Calu3 (cell line): ENCODE measurements around the gene NTF3. TPM values are rescaled to one million over a fixed set of nuclear protein-coding genes. Genes with fewer than 3 reads are reported as not detected.

Experiments
- BruUV-seq: library from RNA; stranded (reverse); fragments of 400-500 nt; replicated peaks from 2 replicates; lab custom pipeline; 2021; lab: Mats Ljungman, UMichigan
- CTCF ChIA-PET: fragments of 300-600 bp; sonication (Branson Sonifier 250); formaldehyde crosslinking; loops from one replicate; lab custom pipeline; 2022; ENCODE audit warnings: antibody characterized with exemption; lab: Charles Lee
- DNase-seq: peaks from one replicate; pipeline ENCODE4 v3.0.0; 2022
- H3K27ac Mint-ChIP-seq: one replicate; pipeline ENCODE4 v1.8.0; 2022; ENCODE audit warnings: mixed read lengths; ENCODE audit not compliant: unreplicated experiment
- H3K27me3 Mint-ChIP-seq: one replicate; pipeline ENCODE4 v1.8.0; 2022; ENCODE audit warnings: mixed read lengths; ENCODE audit not compliant: unreplicated experiment
- H3K36me3 Mint-ChIP-seq: one replicate; pipeline ENCODE4 v1.8.0; 2022; ENCODE audit warnings: mild to moderate bottlenecking, moderate library complexity, mixed read lengths; ENCODE audit not compliant: insufficient read depth, unreplicated experiment
- H3K4me1 Mint-ChIP-seq: one replicate; pipeline ENCODE4 v1.8.0; 2022; ENCODE audit warnings: mild to moderate bottlenecking, low read depth, mixed read lengths; ENCODE audit not compliant: unreplicated experiment
- H3K4me3 Mint-ChIP-seq: one replicate; pipeline ENCODE4 v1.8.0; 2022; ENCODE audit warnings: mild to moderate bottlenecking, low read depth, moderate library complexity, mixed read lengths; ENCODE audit not compliant: unreplicated experiment
- H3K9me3 Mint-ChIP-seq: one replicate; pipeline ENCODE4 v1.8.0; 2022; ENCODE audit warnings: low read depth, mixed read lengths; ENCODE audit not compliant: unreplicated experiment
- intact Hi-C: fragments of 100-400 bp; cut with micrococcal nuclease; formaldehyde crosslinking; loops from one replicate; pipeline ENCODE4 v1.10.0; 2022; ENCODE audit not compliant: unreplicated experiment
- total RNA-seq: library from RNA; stranded (reverse); gene quantifications from 2 replicates; pipeline ENCODE4 v1.2.3, GENCODE V29; 2022
- TF ChIP-seq, protein P1 (sequence below): fragments of 200-600 bp; IDR thresholded peaks from one replicate; pipeline ENCODE4 v1.8.0; 2022; ENCODE audit warnings: antibody characterized with exemption; ENCODE audit not compliant: unreplicated experiment

NTF3 gene
- total RNA-seq, 1 experiment from 2014 or later: not detected

- DNase-seq: no peak
- BruUV-seq: no TSS peak
- Mint-ChIP-seq H3K4me3 (no peak overlapping the region), H3K4me1 (no peaks in the 10 kb centered on the region), H3K9me3 (no peaks in the 10 kb centered on the region), H3K27me3 (no peaks in the 10 kb centered on the region), H3K36me3 (no peaks in the 10 kb centered on the region), H3K27ac (no peak overlapping the region)
- intact Hi-C loops: no loop called here
- TF ChIP-seq, protein P1, sequence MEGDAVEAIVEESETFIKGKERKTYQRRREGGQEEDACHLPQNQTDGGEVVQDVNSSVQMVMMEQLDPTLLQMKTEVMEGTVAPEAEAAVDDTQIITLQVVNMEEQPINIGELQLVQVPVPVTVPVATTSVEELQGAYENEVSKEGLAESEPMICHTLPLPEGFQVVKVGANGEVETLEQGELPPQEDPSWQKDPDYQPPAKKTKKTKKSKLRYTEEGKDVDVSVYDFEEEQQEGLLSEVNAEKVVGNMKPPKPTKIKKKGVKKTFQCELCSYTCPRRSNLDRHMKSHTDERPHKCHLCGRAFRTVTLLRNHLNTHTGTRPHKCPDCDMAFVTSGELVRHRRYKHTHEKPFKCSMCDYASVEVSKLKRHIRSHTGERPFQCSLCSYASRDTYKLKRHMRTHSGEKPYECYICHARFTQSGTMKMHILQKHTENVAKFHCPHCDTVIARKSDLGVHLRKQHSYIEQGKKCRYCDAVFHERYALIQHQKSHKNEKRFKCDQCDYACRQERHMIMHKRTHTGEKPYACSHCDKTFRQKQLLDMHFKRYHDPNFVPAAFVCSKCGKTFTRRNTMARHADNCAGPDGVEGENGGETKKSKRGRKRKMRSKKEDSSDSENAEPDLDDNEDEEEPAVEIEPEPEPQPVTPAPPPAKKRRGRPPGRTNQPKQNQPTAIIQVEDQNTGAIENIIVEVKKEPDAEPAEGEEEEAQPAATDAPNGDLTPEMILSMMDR: no peak
- CTCF ChIA-PET: no interaction called here
Measured at GRCh38 chr12:5478081-5478706, 46.3 kb downstream of the NTF3 start.

- no peak for DNase-seq
- CTCF ChIA-PET: interaction anchor here (0.6 kb wide), 1 partner anchor 21 kb away, joined by 7 read pairs; no protein-coding TSS in a partner anchor
Measured at GRCh38 chr12:5479761-5480160, 47.9 kb downstream of the NTF3 start.

GRCh38 chr12:5480218-5480937, 48.5 kb downstream of the NTF3 start:
- Mint-ChIP-seq H3K36me3 (no peaks in the 10 kb centered on the region), H3K27me3 (no peaks in the 10 kb centered on the region), H3K27ac (no peak overlapping the region), H3K4me1 (no peaks in the 10 kb centered on the region), H3K4me3 (no peak overlapping the region), H3K9me3 (no peaks in the 10 kb centered on the region)
- BruUV-seq: no TSS peak
- CTCF ChIA-PET: interaction anchor here (0.6 to 1.0 kb wide), 2 partner anchors 21 to 162 kb away, joined by 7 read pairs; no protein-coding TSS in a partner anchor
- DNase-seq: no peak
- intact Hi-C loops: no loop called here
- TF ChIP-seq, protein P1: no peak

More at GRCh38 chr12:5479761-5480160, 47.9 kb downstream of the NTF3 start:
- H3K36me3 Mint-ChIP-seq: no peaks in the 10 kb centered on the region
- no peak overlapping the region for H3K27ac Mint-ChIP-seq
- TF ChIP-seq, protein P1: no peak
- H3K9me3 Mint-ChIP-seq: no peaks in the 10 kb centered on the region
- BruUV-seq: no TSS peak
- no peaks in the 10 kb centered on the region for H3K27me3 Mint-ChIP-seq
- intact Hi-C loops: no loop called here
- no peaks in the 10 kb centered on the region for H3K4me1 Mint-ChIP-seq
- H3K4me3 Mint-ChIP-seq: no peak overlapping the region

GRCh38 chr12:5480938-5481303, 49.0 kb downstream of the NTF3 start:
- DNase-seq: no peak
- intact Hi-C loops: no loop called here
- Mint-ChIP-seq H3K27me3 (no peaks in the 10 kb centered on the region), H3K9me3 (no peaks in the 10 kb centered on the region), H3K36me3 (no peaks in the 10 kb centered on the region), H3K27ac (no peak overlapping the region), H3K4me1 (no peaks in the 10 kb centered on the region), H3K4me3 (no peak overlapping the region)
- no TSS peak for BruUV-seq
- TF ChIP-seq, protein P1: no peak
- CTCF ChIA-PET: interaction anchor here (1.0 kb wide), 1 partner anchor 162 kb away, joined by 7 read pairs; no protein-coding TSS in a partner anchor
